GM21515 (cell line): ENCODE results near the gene GRAMD4.

Experiments used
- ATAC-seq: cut with Tn5 transposase; IDR thresholded peaks from one replicate; pipeline ENCODE4 v1.9.1; 2021; ENCODE audit not compliant: unreplicated experiment

GRAMD4 gene

DNA sequence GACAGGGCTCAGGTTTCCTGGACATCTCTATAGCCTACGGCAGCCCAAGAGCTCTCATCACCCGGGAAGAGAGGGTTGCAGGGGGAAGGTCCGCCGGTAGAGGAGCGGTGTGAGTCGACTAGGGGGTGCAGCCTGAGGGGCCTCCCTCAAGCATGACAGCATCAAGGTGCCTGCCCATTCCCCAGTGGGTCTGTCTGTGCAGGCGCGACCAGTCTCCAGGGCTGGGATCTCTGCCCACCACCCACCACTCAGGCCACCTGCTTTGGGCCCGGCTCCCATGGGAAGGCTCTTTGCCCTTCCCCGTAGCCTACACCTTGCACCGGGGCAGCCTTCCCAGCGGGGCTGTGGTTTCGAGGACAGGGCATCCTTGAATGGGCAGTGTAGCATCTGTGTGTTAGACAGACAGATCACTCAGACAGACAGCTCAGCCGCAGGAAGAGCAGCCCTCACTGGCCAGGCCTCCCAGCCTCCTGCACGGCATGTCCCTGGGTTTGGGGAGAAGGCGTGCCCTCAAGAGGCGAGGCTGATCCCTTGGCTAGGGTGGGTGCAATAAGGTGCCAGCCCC is 88.7 kb downstream of the GRAMD4 start:
- no peak for ATAC-seq

DNA sequence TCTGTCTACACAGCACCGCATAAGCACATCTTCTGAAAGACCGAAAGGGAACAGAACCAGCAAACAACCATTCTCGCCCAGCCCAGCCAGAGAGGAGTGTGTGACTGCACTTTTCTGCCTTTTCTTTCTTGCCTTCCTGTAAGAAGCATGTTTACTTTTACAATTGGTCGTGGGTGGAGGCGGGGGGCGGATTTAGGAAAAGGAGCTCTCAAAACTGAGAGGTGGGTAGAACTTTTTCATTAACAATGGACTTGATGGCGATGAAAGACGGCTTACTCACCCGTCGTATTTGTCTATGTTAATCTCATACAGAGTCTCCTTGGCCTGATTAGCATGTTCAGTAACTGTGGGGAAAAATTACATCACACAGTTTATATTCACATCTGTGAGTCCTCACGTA is 90.6 kb downstream of the GRAMD4 start:
- no peak for ATAC-seq

DNA sequence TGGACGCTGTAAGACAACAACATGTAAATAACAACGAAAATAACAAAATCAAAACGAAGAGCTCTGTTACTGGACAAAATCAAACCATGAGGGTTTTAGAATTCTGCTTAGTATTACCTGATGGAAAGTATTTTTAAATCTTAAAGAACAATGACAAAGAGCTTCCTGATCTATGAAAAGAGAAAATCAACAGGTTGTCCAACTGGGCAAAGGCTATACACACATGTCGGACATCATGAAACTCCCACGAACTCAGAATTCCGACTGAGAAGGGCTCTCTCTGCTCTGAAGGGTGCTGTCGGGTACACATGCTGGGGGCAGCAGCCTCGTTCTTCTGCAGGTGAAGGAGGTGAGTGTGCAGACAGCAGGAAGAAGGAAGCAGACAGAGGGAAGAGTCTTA is 92.1 kb downstream of the GRAMD4 start:
- no peak for ATAC-seq

DNA sequence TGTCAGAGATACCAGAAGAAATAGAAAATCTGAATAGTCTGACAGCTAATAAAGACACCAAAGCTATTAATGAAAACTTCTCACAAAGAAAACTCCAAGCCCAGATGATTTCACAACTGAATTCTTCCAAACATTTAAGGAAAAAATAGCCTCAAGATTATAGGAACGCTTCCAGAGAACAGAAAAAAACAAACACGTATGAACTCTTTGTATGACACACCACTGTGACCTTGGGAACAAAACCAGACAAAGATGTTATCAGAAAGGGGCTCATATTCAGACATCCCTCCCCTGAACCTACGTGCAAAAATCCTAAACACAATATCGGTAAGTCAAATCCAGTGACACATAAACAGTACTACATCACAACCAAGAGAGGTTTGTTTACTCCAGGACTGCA is 94.4 kb downstream of the GRAMD4 start:
- no peak for ATAC-seq

DNA sequence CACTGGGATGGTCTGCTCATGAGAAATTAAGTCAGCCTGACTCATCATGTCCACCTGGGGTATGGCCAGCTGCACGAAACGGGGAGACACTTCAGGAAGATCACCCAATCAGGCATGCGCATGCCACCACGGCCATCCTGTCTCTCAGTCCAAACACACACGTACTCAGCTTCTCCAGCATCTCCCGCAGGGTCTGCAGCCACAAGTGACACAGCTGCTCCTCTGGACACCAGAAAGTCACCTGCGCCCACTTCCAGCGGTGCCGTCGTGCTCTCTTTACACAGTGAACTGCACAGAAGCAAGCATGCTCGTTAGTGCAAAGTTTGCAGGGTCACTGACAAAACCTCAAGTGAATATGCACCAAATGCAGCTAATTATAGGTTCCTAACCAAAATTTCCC is 99.7 kb downstream of the GRAMD4 start:
- ATAC-seq: no peak

DNA sequence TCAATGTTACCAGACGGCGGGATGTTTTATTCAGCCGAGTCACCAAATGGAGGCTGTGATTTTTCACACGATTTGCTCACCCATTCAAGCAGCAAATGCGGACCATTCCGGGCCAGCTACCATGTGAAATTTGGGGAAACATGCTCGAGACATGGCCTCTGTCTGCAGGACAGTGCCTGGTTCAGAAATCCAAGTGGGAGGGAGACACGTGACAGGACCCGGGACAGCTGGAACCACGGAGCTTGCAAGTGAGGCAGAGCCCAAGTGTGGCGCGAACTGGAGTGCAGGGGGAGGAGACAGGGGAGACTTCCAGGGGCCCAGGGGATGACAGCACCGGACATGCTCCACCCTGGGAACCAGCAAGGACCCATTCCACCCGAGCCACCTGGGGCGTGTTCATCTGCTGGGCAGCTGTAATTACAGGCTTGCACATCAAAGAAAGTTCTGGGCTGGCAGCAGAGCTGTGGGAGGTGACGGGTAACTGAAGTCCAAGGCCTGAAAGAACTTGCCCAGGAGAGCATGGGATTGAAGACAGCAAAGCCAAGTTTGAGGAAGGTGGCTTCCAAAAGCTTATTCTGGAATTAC is 101.4 kb downstream of the GRAMD4 start:
- no peak for ATAC-seq

DNA sequence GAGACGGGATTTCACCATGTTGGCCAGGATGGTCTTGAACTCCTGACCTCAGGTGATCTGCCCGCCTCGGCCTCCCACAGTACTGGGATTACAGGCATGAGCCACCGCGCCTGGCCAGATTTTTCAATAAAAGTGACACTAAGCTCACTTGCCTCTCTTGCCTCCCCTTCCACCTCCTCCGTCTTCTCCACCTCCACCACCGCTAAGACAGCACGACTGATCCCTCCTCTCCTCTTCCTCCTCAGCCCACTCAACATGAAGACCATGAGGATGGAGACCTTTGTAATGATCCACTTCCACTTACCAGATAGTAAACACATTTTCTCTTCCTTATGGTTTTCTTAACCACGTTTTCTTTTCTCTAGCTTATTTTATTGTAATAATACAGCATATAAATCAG is 103.7 kb downstream of the GRAMD4 start:
- ATAC-seq: no peak

DNA sequence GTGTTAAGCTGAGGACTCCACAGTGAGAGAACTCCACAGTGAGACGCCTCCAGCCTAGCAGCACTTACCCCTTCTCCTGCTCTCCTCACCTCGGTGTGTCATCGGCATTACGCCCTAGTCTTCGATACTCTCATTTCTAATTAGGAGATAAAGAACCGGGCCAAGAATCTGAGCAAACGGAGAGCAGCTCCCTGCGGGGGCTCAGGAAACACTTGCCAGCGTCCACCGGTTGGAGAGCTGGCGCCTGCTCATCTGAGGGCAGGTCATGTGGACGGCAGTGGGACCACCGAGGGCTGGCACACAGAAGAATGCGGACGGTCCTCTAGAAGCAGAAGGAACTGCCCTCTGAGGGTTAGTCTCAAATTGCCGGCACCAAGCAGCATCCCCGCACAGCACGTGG is 104.9 kb downstream of the GRAMD4 start:
- no peak for ATAC-seq

DNA sequence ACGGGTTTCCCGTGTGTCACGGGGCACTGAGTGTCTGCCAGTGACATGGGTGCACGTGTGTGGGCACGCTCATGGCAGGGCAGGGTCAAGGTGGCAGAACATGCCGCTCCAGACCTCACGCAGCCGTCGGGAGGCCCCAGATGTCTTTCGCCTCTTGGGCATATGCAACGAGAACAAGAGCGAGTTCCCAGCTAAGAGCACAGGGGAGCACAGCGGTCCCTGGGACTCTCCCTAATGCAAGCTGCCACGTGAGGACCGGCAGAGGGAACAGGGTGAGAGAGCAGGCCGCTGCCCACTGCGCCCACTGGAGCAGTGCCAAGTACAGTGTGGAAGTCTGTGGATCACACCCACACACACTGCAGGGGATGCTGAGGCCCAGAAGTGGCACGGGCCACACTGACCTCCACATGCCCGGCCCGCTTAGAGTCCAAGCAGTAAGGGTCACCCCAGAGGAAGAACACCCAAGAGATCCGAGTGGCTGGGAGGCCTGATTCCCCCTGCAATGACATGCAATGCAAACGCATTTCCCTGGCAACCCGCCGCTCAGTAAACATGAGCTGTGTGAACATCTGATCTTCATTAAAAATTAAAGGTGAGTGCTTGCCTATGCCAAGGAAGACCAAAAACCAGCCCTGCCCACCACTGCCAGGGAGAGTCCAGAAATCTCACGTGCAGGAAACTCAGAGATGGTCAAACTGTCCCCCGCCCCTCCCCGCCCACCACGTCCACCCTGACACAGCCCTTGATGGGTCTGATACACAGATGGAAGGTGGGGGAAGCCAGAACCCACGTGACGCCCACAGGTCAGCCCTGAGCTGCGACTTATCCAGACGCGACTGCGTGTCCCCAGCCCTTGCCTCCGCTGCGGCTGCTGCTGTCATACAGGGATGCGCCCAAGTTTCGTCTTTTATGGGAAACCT is 106.1 kb downstream of the GRAMD4 start:
- ATAC-seq: no peak

DNA sequence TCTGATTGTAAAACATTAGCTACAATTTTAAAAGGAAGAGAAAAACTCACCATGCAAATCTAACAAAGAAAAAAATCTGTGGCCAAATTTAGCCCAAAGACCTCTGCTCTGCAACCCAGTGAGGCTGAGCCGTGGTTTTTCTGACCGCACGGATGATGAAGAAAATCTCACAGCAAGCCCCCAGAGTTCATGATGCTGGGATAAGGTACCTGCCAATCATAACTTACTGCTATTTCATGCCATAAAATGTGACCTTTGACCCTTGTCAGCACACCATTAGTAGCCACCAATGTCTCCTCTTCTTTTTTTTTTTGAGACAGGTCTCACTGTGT is 106.8 kb downstream of the GRAMD4 start:
- no peak for ATAC-seq

DNA sequence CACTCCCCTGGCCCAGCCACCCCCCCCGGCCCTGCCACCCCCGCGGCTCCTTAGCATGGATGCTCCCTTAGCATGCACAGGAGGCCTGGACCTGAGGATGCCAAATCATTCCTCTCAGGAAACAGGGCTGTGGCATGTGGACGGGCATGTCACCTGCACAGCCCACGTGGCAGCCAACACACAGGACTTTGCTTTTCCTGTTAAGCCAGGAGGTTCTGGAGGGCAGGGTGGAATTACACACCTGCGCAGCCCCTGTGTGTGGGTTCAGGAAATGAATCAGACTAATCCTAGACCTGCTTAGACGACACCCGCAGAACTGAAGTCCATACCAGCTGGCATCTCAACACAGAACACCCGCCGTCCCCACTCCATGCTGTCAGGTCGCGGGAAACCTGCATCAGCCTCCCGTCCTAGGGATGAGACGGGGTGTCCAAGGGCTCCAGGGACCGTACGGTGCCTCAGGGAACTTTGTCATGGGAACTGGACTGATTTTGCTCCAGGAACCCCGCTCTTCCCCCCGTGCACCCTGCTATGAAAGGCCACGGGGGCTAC is 107.7 kb downstream of the GRAMD4 start:
- no peak for ATAC-seq

DNA sequence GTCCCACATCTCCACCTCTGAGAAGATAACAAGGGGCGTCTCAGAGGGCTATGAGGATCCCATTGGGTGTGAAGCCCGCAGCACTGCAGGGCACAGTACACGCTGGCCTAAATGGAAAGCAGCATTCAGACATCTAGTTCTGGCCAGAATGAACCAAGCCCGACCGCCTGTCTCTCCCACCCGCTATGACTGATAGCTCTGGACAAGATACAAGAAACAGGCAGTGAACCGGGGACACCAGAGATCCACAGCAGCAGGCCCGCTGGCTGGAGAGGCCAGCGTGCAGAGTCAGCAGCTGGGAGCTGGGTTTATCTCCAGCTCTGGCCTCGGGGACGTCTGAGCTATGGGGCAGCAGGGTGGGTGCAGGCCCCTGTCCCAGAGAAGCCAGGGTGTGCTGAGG is 108.3 kb downstream of the GRAMD4 start:
- no peak for ATAC-seq
